Kidney (tissue), 14 donors: ENCODE results near the gene ZNF148. TPM values are rescaled to one million over a fixed set of nuclear protein-coding genes. Genes with fewer than 3 reads are reported as not detected.
A peak's percentile ranks its signal among the peaks of the same experiment; 100 is the strongest.

Source experiments
- DNase-seq, 5 donors: peaks; one replicate each; pipeline ENCODE4 v3.0.0-alpha.2; 2013 to 2020
- FAIRE-seq: peaks from 2 replicates; lab custom pipeline; 2012; peaks lifted over from hg19 to GRCh38; lab: Jason Lieb, UNC
- H3K27ac ChIP-seq, 2 donors: one replicate each; pipeline ENCODE4 v1.7.0; 2013; ENCODE audit warnings: low read depth in 2 of 2, low read length in 2 of 2, inconsistent platforms in 1 of 2
- H3K27me3 ChIP-seq: one replicate; pipeline ENCODE4 v1.7.1; 2013; ENCODE audit warnings: low read length, inconsistent platforms; ENCODE audit not compliant: control insufficient read depth, insufficient read depth
- H3K36me3 ChIP-seq, 3 donors: one replicate each; pipeline versions ENCODE4 v1.7.0 to v1.7.1; 2013; ENCODE audit warnings: low read length in 3 of 3, control low read depth in 1 of 3, inconsistent platforms in 1 of 3; ENCODE audit not compliant: insufficient read depth in 3 of 3, control insufficient read depth in 2 of 3
- H3K4me1 ChIP-seq, 3 donors: one replicate each; pipeline versions ENCODE4 v1.7.0 to v1.7.1; 2013; ENCODE audit warnings: low read length in 3 of 3, inconsistent platforms in 1 of 3, low read depth in 1 of 3; ENCODE audit not compliant: control insufficient read depth in 2 of 3, insufficient read depth in 2 of 3
- H3K4me3 ChIP-seq, 3 donors: one replicate each; pipeline versions ENCODE4 v1.7.0 to v1.8.1; 2013; ENCODE audit warnings: low read length in 3 of 3, control low read depth in 1 of 3, inconsistent platforms in 1 of 3
- H3K9ac ChIP-seq, 3 donors: one replicate each; pipeline versions ENCODE4 v1.7.0 to v1.7.1; 2013; ENCODE audit warnings: low read length in 3 of 3, control low read depth in 1 of 3, inconsistent platforms in 1 of 3
- H3K9me3 ChIP-seq, 3 donors: one replicate each; pipeline versions ENCODE4 v1.7.0 to v1.7.1; 2013; ENCODE audit warnings: low read length in 3 of 3, control low read depth in 1 of 3, inconsistent platforms in 1 of 3; ENCODE audit not compliant: control insufficient read depth in 2 of 3, insufficient read depth in 1 of 3
- intact Hi-C: fragments of 100-400 bp; cut with DNase I; formaldehyde crosslinking; loops from one replicate; pipeline ENCODE4 v1.11.1; 2022
- polyA plus RNA-seq: library from polyadenylated mRNA; stranded (reverse); fragments of 350-450 nt; fragmentation: Illumina TruSeq; extraction: RNeasy Lipid Tissue Mini Kit (QIAGEN cat#74804); gene quantifications from one replicate; pipeline ENCODE4 v1.2.3, GENCODE V29; 2014; ENCODE audit warnings: low read depth, low replicate concordance; ENCODE audit not compliant: insufficient read depth
- total RNA-seq: library from RNA; stranded (reverse); fragmentation: NEBNext Ultra II Directional; extraction: Animal tissue kit (Norgen Biotek cat#: 25700); gene quantifications from one replicate; pipeline ENCODE4 v1.2.1, GENCODE V29; 2021
- TF ChIP-seq, protein P1 (sequence below): IDR thresholded peaks from 3 replicates; pipeline ENCODE4 v1.5.1; 2012; ENCODE audit warnings: mild to moderate bottlenecking, moderate library complexity, borderline replicate concordance; ENCODE audit not compliant: insufficient read depth; ENCODE audit errors: extremely low read depth
- donor health status: control.
- donor health status: control.
- donor health status: control.
- donor health status: control.
- donor health status: control.
- donor health status: DM: yes; HTN: yes; CAD: no.
- donor health status: Normal renal cell carcinoma (clear cell type).

Gene ZNF148
- total and polyA plus RNA-seq, 2 donors from 2014 or later: 5.4 to 74.4 TPM

DNA sequence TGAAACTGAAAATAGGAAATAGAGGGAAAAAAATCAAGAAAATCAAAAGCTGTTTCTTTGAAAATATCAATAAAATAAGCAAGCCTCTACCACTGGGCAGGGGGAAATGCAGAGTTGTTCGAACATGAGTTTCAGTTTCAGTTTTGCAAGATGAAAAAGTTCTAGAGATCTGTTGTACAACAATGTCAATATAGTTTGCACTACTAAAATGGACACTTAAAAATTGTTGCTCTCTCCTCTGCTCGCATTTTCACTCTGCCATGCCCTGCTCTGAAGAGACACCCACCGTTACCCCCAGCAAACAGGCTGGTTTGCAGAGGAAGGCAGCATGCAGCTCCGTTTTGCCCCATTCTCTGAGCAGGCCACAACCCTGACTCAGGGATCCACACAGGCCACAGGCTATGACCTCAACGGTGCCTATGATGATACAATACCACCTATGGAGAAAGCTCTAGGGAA, 64.5 kb downstream of the ZNF148 start:
- TF ChIP-seq, protein P1, sequence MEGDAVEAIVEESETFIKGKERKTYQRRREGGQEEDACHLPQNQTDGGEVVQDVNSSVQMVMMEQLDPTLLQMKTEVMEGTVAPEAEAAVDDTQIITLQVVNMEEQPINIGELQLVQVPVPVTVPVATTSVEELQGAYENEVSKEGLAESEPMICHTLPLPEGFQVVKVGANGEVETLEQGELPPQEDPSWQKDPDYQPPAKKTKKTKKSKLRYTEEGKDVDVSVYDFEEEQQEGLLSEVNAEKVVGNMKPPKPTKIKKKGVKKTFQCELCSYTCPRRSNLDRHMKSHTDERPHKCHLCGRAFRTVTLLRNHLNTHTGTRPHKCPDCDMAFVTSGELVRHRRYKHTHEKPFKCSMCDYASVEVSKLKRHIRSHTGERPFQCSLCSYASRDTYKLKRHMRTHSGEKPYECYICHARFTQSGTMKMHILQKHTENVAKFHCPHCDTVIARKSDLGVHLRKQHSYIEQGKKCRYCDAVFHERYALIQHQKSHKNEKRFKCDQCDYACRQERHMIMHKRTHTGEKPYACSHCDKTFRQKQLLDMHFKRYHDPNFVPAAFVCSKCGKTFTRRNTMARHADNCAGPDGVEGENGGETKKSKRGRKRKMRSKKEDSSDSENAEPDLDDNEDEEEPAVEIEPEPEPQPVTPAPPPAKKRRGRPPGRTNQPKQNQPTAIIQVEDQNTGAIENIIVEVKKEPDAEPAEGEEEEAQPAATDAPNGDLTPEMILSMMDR: no peak

GRCh38 chr3:125309476-125309875, 65.6 kb downstream of the ZNF148 start:
- no peaks in the 10 kb centered on the region for H3K27me3 ChIP-seq
- no peaks in the 10 kb centered on the region for H3K4me1 ChIP-seq
- TF ChIP-seq, protein P1: no peak
- no peak overlapping the region for H3K4me3 ChIP-seq
- peak in 1 of 5 donors; percentile 11 for DNase-seq
- H3K9ac ChIP-seq: no peak overlapping the region
- peaks cover 6 to 7% (median 6%) of the 10 kb centered on the region in 3 donors for H3K36me3 ChIP-seq
- no peaks in the 10 kb centered on the region for H3K9me3 ChIP-seq
- intact Hi-C loops: no loop called here
- no peak for FAIRE-seq
- no peak overlapping the region for H3K27ac ChIP-seq

More for the DNA sequence above, 64.5 kb downstream of the ZNF148 start:
- DNase-seq (no peak), FAIRE-seq (no peak)
- Histone ChIP-seq H3K36me3 (peaks cover 6 to 7% (median 6%) of the 10 kb centered on the region in 3 donors), H3K4me1 (no peaks in the 10 kb centered on the region), H3K27me3 (no peaks in the 10 kb centered on the region), H3K9me3 (no peaks in the 10 kb centered on the region), H3K9ac (no peak overlapping the region), H3K27ac (no peak overlapping the region), H3K4me3 (peak overlapping the region in 2 of 3 donors; percentile 43 to 65)
- intact Hi-C loops: no loop called here

GRCh38 chr3:125306620-125307019, 68.5 kb downstream of the ZNF148 start:
- no peak overlapping the region for H3K9ac ChIP-seq

More at GRCh38 chr3:125306620-125307019, 68.5 kb downstream of the ZNF148 start:
- intact Hi-C loops: no loop called here
- TF ChIP-seq, protein P1: no peak
- Histone ChIP-seq H3K4me1 (no peaks in the 10 kb centered on the region), H3K27ac (no peak overlapping the region), H3K27me3 (no peaks in the 10 kb centered on the region), H3K4me3 (no peak overlapping the region), H3K36me3 (peaks cover 0 to 3% (median 2%) of the 10 kb centered on the region in 3 donors), H3K9me3 (no peaks in the 10 kb centered on the region)
- no peak for FAIRE-seq
- no peak for DNase-seq
